T-cell (primary cell): ENCODE data around the gene APOD. TPM values are rescaled to one million over a fixed set of nuclear protein-coding genes. Genes with fewer than 3 reads are reported as not detected.
A peak's percentile ranks its signal among the peaks of the same experiment; 100 is the strongest.

Experiments used
- ATAC-seq, 4 experiments: fragments of 200-7000 bp in 3 of 4; fragments of 150-1000 bp in 1 of 4; cut with Tn5 transposase; replicated peaks in 1 of 4; 1 replicate in 3 of 4; 2 replicates in 1 of 4; pipeline ENCODE4 v1.10.0; 2021; ENCODE audit warnings: moderate library complexity in 3 of 4, mild to moderate bottlenecking in 2 of 4, moderate number of reproducible peaks in 1 of 4
- CTCF ChIA-PET, 2 donors: fragments of 300-600 bp; sonication (Branson Sonifier 250); formaldehyde crosslinking; loops; one replicate each; lab custom pipeline; 2022; ENCODE audit warnings: antibody characterized with exemption in 2 of 2; lab: Charles Lee
- POLR2A ChIA-PET, 2 donors: fragments of 300-600 bp; sonication (Branson Sonifier 250); formaldehyde crosslinking; loops; one replicate each; lab custom pipeline; 2022; ENCODE audit warnings: antibody characterized with exemption in 2 of 2; lab: Charles Lee
- DNase-seq, 35 experiments: peaks; one replicate each; pipeline versions ENCODE4 v3.0.0 to v3.0.0-alpha.2; 2013 to 2023
- H3K27ac ChIP-seq: one replicate; pipeline ENCODE4 v1.5.1; 2013; ENCODE audit warnings: low read length
- H3K27me3 ChIP-seq, 2 experiments: replicated peaks in 1 of 2; 1 replicate in 1 of 2; 2 replicates in 1 of 2; pipeline versions ENCODE4 v1.6.1 to v1.7.0; 2013; ENCODE audit warnings: low read length in 1 of 2, mixed read lengths in 1 of 2; ENCODE audit not compliant: control insufficient read depth in 2 of 2, insufficient read depth in 2 of 2; ENCODE audit errors: extremely low read depth in 1 of 2
- H3K36me3 ChIP-seq, 2 donors: 1 replicate in 1 of 2; 2 replicates in 1 of 2; pipeline versions ENCODE4 v1.6.1 to v1.7.0; 2013; ENCODE audit warnings: low read length in 1 of 2; ENCODE audit not compliant: control insufficient read depth in 2 of 2, insufficient read depth in 1 of 2; ENCODE audit errors: extremely low read depth in 1 of 2
- H3K4me1 ChIP-seq, 2 experiments: 1 replicate in 1 of 2; 2 replicates in 1 of 2; pipeline versions ENCODE4 v1.6.1 to v1.7.0; 2013; ENCODE audit warnings: low read length in 2 of 2, mixed read lengths in 1 of 2; ENCODE audit not compliant: insufficient read depth in 2 of 2, control insufficient read depth in 1 of 2; ENCODE audit errors: extremely low read depth in 1 of 2
- H3K4me3 ChIP-seq, 2 donors: 1 replicate in 1 of 2; 2 replicates in 1 of 2; pipeline versions ENCODE4 v1.5.1 to v1.7.0; 2013; ENCODE audit warnings: mild to moderate bottlenecking in 2 of 2, low read length in 1 of 2, moderate library complexity in 1 of 2; ENCODE audit not compliant: control insufficient read depth in 1 of 2; ENCODE audit errors: extremely low read depth in 1 of 2
- H3K9me3 ChIP-seq: 2 replicates; pipeline ENCODE4 v1.7.0; 2013
- H3K27ac Mint-ChIP-seq, 2 donors: one replicate each; pipeline ENCODE4 v1.8.0; 2020 to 2021; ENCODE audit warnings: mild to moderate bottlenecking in 2 of 2, mixed read lengths in 2 of 2
- H3K27me3 Mint-ChIP-seq, 2 donors: one replicate each; pipeline ENCODE4 v1.8.0; 2021 to 2022; ENCODE audit warnings: mixed read lengths in 2 of 2
- H3K36me3 Mint-ChIP-seq: one replicate; pipeline ENCODE4 v1.8.0; 2021; ENCODE audit warnings: mixed read lengths
- H3K4me1 Mint-ChIP-seq, 3 donors: one replicate each; pipeline ENCODE4 v1.8.0; 2020 to 2022; ENCODE audit warnings: mixed read lengths in 3 of 3, mild to moderate bottlenecking in 1 of 3
- H3K4me3 Mint-ChIP-seq, 3 donors: one replicate each; pipeline ENCODE4 v1.8.0; 2020 to 2022; ENCODE audit warnings: mild to moderate bottlenecking in 3 of 3, mixed read lengths in 3 of 3, moderate library complexity in 3 of 3
- H3K9me3 Mint-ChIP-seq, 3 donors: one replicate each; pipeline ENCODE4 v1.8.0; 2020 to 2022; ENCODE audit warnings: mixed read lengths in 3 of 3
- WGBS: methylation state at CpG from one replicate; pipeline ENCODE4 v1.1.5; 2013; ENCODE audit warnings: missing lambda C conversion rate; ENCODE audit not compliant: insufficient coverage; 5-methylcytosine and 5-hydroxymethylcytosine counted together
- total RNA-seq, 35 experiments: library from RNA in 6 of 35; stranded (reverse) in 6 of 35; fragments of 120-200 nt in 1 of 35; gene quantifications; one replicate each; pipeline versions ENCODE4 v1.2.1 to v1.2.4 and lab custom pipeline; 2013 to 2026

APOD gene
- total RNA-seq, 5 donors from 2014 or later (not counting 1 experiment from before 2014, with no cell fraction given) = 0.55 TPM; not detected in 4

GRCh38 chr3:195532834-195533233, 50.9 kb downstream of the APOD start:
- no peaks in the 10 kb centered on the region for H3K27me3 ChIP-seq
- H3K36me3 ChIP-seq = peaks cover 8 to 15% of the 10 kb centered on the region in 2 donors
- H3K36me3 Mint-ChIP-seq = peaks cover 33% of the 10 kb centered on the region
- no peak overlapping the region for H3K4me3 ChIP-seq
- no peaks in the 10 kb centered on the region for H3K9me3 Mint-ChIP-seq
- no peak for DNase-seq
- H3K4me1 Mint-ChIP-seq = peaks cover 85 to 89% (median 85%) of the 10 kb centered on the region in 3 donors
- H3K27ac Mint-ChIP-seq = peak overlapping the region; percentile 21 to 73
- POLR2A ChIA-PET = interaction anchor here in 1 of 2 donors (1.7 kb wide), 1 partner anchor 9 kb away, joined by 6 read pairs; no protein-coding TSS in a partner anchor
- peaks cover 35 to 42% of the 10 kb centered on the region in 2 experiments for H3K4me1 ChIP-seq
- no peak overlapping the region for H3K27ac ChIP-seq
- peak overlapping the region; percentile 3 to 64 (median 6) for H3K4me3 Mint-ChIP-seq
- no peaks in the 10 kb centered on the region for H3K9me3 ChIP-seq
- 75% methylated on average over 2 of the region's 7 CpGs for WGBS
- no peaks in the 10 kb centered on the region for H3K27me3 Mint-ChIP-seq
- CTCF ChIA-PET = interaction anchor here in 1 of 2 donors (1.0 to 1.9 kb wide), 4 partner anchors 9 to 262 kb away, joined by 4 to 8 read pairs (median 4); partner anchors contain the start of gene XXYLT1
- ATAC-seq = peak in 1 of 4 experiments; percentile 17

- DNase-seq (no peak), ATAC-seq (no peak)
- Histone ChIP-seq H3K27me3 (no peaks in the 10 kb centered on the region), H3K4me1 (peaks cover 35 to 40% of the 10 kb centered on the region in 2 experiments), H3K36me3 (peaks cover 8 to 19% of the 10 kb centered on the region in 2 donors), H3K9me3 (no peaks in the 10 kb centered on the region), H3K4me3 (no peak overlapping the region), H3K27ac (no peak overlapping the region)
- Mint-ChIP-seq H3K27ac (peak overlapping the region; percentile 21 to 73), H3K4me1 (peaks cover 84 to 88% (median 84%) of the 10 kb centered on the region in 3 donors), H3K4me3 (peak overlapping the region in 1 of 3 donors; percentile 64), H3K27me3 (no peaks in the 10 kb centered on the region), H3K9me3 (no peaks in the 10 kb centered on the region), H3K36me3 (peaks cover 37% of the 10 kb centered on the region)
- ChIA-PET POLR2A (interaction anchor here in 1 of 2 donors (1.7 kb wide), 1 partner anchor 10 kb away, joined by 6 read pairs; no protein-coding TSS in a partner anchor), CTCF (interaction anchor here (0.8 to 1.9 kb wide), 4 partner anchors 10 to 261 kb away, joined by 3 to 8 read pairs (median 4); partner anchors contain the start of gene XXYLT1 (in 1 of the 2))
- WGBS = no CpG with 5 or more reads among the region's 3 CpGs
Observed at GRCh38 chr3:195532345-195532744, 51.4 kb downstream of the APOD start.

- Histone ChIP-seq H3K27ac (no peak overlapping the region), H3K4me1 (peaks cover 29 to 43% of the 10 kb centered on the region in 2 experiments), H3K27me3 (no peaks in the 10 kb centered on the region), H3K4me3 (no peak overlapping the region), H3K36me3 (peaks cover 8 to 22% of the 10 kb centered on the region in 2 donors), H3K9me3 (no peaks in the 10 kb centered on the region)
- WGBS = 93% methylated on average over 3 of the region's 5 CpGs
- ATAC-seq = no peak
- Mint-ChIP-seq H3K4me3 (peak overlapping the region in 1 of 3 donors; percentile 64), H3K9me3 (no peaks in the 10 kb centered on the region), H3K27me3 (no peaks in the 10 kb centered on the region), H3K4me1 (peaks cover 82 to 85% (median 83%) of the 10 kb centered on the region in 3 donors), H3K36me3 (peaks cover 37% of the 10 kb centered on the region), H3K27ac (peak overlapping the region; percentile 1 to 51)
- CTCF ChIA-PET = interaction anchor here (0.8 to 1.1 kb wide), 2 partner anchors 16 to 261 kb away, joined by 3 to 5 read pairs; partner anchors contain the start of gene XXYLT1 (in 1 of the 2)
- POLR2A ChIA-PET = no interaction called here
- no peak for DNase-seq
Observed at GRCh38 chr3:195531683-195532082, 52.1 kb downstream of the APOD start.

- WGBS = 100% methylated on average over 1 of the region's 4 CpGs
- no peaks in the 10 kb centered on the region for H3K9me3 ChIP-seq
- H3K27ac ChIP-seq = no peak overlapping the region
- H3K4me1 Mint-ChIP-seq = peaks cover 75 to 80% (median 80%) of the 10 kb centered on the region in 3 donors
- ChIA-PET POLR2A (interaction anchor here (0.9 to 1.0 kb wide), 2 partner anchors 11 to 16 kb away, joined by 3 read pairs; no protein-coding TSS in a partner anchor), CTCF (interaction anchor here in 1 of 2 donors (0.6 to 1.4 kb wide), 3 partner anchors 11 to 1199 kb away, joined by 4 to 8 read pairs (median 7); no protein-coding TSS in a partner anchor)
- peaks cover 22 to 28% of the 10 kb centered on the region in 2 experiments for H3K4me1 ChIP-seq
- H3K27me3 ChIP-seq = no peaks in the 10 kb centered on the region
- H3K27me3 Mint-ChIP-seq = no peaks in the 10 kb centered on the region
- no peaks in the 10 kb centered on the region for H3K9me3 Mint-ChIP-seq
- H3K4me3 ChIP-seq = no peak overlapping the region
- H3K4me3 Mint-ChIP-seq = no peak overlapping the region
- peaks cover 0 to 48% of the 10 kb centered on the region in 2 donors for H3K36me3 ChIP-seq
- peak overlapping the region; percentile 69 to 94 for H3K27ac Mint-ChIP-seq
- DNase-seq (no peak), ATAC-seq (no peak)
- peaks cover 49% of the 10 kb centered on the region for H3K36me3 Mint-ChIP-seq
Observed at GRCh38 chr3:195526492-195526891, 57.2 kb downstream of the APOD start.

GRCh38 chr3:195524171-195524896, 59.4 kb downstream of the APOD start:
- no peaks in the 10 kb centered on the region for H3K27me3 Mint-ChIP-seq

More at GRCh38 chr3:195524171-195524896, 59.4 kb downstream of the APOD start:
- Mint-ChIP-seq H3K4me1 (peaks cover 56 to 63% (median 60%) of the 10 kb centered on the region in 3 donors), H3K4me3 (peak overlapping the region; percentile 50 to 66 (median 54)), H3K9me3 (no peaks in the 10 kb centered on the region), H3K27ac (peak overlapping the region; percentile 94 to 97), H3K36me3 (peaks cover 45% of the 10 kb centered on the region)
- Histone ChIP-seq H3K36me3 (peaks cover 0 to 45% of the 10 kb centered on the region in 2 donors), H3K27me3 (no peaks in the 10 kb centered on the region), H3K9me3 (no peaks in the 10 kb centered on the region), H3K27ac (peak overlapping the region; percentile 49), H3K4me1 (peaks cover 18 to 30% of the 10 kb centered on the region in 2 experiments), H3K4me3 (peak overlapping the region in 1 of 2 donors; percentile 15)
- ChIA-PET CTCF (interaction anchor here (0.7 to 1.7 kb wide), 5 partner anchors 13 to 316 kb away, joined by 3 to 8 read pairs (median 5); partner anchors contain the start of genes XXYLT1 (in 2 of the 2) and PPP1R2 (in 1 of the 2)), POLR2A (interaction anchor here in 1 of 2 donors (0.6 kb wide), 1 partner anchor 852 kb away, joined by 3 read pairs; no protein-coding TSS in a partner anchor)
- DNase-seq (peak in 1 of 35 experiments; percentile 32), ATAC-seq (peak; percentile 45 to 68 (median 58))
- 20% methylated on average over 4 of the region's 14 CpGs for WGBS
